Neural crest cell (in vitro differentiated cells): ENCODE results near the gene FRS3. TPM values are rescaled to one million over a fixed set of nuclear protein-coding genes. Genes with fewer than 3 reads are reported as not detected.
A peak's percentile ranks its signal among the peaks of the same experiment; 100 is the strongest.

Source experiments
- DNase-seq: peaks from one replicate; pipeline ENCODE4 v3.0.0; 2021; ENCODE audit warnings: low read depth, mixed read lengths, low spot score
- H3K27ac Mint-ChIP-seq: one replicate; pipeline ENCODE4 v1.8.0; 2021; ENCODE audit warnings: mild to moderate bottlenecking, mixed read lengths; ENCODE audit not compliant: unreplicated experiment
- H3K27me3 Mint-ChIP-seq: 2 replicates; pipeline ENCODE4 v1.8.0; 2021; ENCODE audit warnings: low read depth, mild to moderate bottlenecking, mixed read lengths
- H3K36me3 Mint-ChIP-seq: 2 replicates; pipeline ENCODE4 v1.8.0; 2021; ENCODE audit warnings: low read depth, mild to moderate bottlenecking, mixed read lengths
- H3K4me1 Mint-ChIP-seq: 2 replicates; pipeline ENCODE4 v1.8.0; 2021; ENCODE audit warnings: mixed read lengths
- H3K4me3 Mint-ChIP-seq: one replicate; pipeline ENCODE4 v1.8.0; 2021; ENCODE audit warnings: mild to moderate bottlenecking, mixed read lengths
- H3K9me3 Mint-ChIP-seq: 2 replicates; pipeline ENCODE4 v1.8.0; 2021; ENCODE audit warnings: mixed read lengths
- total RNA-seq: library from RNA; stranded (reverse); gene quantifications from 2 replicates; pipeline ENCODE4 v1.2.1, GENCODE V29; 2021
- TF ChIP-seq, protein P1 (sequence below): fragments of 200-600 bp; sonication (generic); conservative IDR thresholded peaks from 2 replicates; pipeline ENCODE4 v1.5.0; 2021; ENCODE audit warnings: antibody characterized with exemption, mild to moderate bottlenecking

Gene FRS3
- total RNA-seq, 1 donor from 2014 or later, result 7.1 TPM

DNA sequence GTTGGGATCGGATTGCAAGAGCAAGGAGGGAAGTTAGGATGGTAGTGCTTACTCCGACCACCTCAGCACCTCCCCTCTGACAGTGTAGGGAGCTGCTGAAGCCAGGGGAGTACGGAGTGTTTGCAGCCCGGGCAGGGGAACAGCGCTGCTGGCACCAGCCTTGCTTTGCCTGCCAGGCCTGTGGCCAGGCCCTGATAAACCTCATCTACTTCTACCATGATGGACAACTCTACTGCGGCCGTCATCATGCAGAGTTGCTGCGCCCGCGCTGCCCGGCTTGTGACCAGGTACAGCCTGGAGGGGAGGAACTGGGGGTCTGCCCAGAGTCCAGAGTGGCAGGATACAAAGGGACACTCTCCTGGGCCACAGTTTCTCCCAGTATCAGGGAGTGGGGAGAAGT lies 5.6 kb upstream of the FRS3 start:
- no peak for DNase-seq
- no peaks in the 10 kb centered on the region for H3K9me3 Mint-ChIP-seq
- peak overlapping the region; percentile 81 for H3K4me3 Mint-ChIP-seq
- TF ChIP-seq, protein P1, sequence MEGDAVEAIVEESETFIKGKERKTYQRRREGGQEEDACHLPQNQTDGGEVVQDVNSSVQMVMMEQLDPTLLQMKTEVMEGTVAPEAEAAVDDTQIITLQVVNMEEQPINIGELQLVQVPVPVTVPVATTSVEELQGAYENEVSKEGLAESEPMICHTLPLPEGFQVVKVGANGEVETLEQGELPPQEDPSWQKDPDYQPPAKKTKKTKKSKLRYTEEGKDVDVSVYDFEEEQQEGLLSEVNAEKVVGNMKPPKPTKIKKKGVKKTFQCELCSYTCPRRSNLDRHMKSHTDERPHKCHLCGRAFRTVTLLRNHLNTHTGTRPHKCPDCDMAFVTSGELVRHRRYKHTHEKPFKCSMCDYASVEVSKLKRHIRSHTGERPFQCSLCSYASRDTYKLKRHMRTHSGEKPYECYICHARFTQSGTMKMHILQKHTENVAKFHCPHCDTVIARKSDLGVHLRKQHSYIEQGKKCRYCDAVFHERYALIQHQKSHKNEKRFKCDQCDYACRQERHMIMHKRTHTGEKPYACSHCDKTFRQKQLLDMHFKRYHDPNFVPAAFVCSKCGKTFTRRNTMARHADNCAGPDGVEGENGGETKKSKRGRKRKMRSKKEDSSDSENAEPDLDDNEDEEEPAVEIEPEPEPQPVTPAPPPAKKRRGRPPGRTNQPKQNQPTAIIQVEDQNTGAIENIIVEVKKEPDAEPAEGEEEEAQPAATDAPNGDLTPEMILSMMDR, result no peak
- H3K36me3 Mint-ChIP-seq, result peaks cover 8% of the 10 kb centered on the region
- peaks cover 13% of the 10 kb centered on the region for H3K27me3 Mint-ChIP-seq
- peaks cover 31% of the 10 kb centered on the region for H3K4me1 Mint-ChIP-seq
- H3K27ac Mint-ChIP-seq, result no peak overlapping the region

DNA sequence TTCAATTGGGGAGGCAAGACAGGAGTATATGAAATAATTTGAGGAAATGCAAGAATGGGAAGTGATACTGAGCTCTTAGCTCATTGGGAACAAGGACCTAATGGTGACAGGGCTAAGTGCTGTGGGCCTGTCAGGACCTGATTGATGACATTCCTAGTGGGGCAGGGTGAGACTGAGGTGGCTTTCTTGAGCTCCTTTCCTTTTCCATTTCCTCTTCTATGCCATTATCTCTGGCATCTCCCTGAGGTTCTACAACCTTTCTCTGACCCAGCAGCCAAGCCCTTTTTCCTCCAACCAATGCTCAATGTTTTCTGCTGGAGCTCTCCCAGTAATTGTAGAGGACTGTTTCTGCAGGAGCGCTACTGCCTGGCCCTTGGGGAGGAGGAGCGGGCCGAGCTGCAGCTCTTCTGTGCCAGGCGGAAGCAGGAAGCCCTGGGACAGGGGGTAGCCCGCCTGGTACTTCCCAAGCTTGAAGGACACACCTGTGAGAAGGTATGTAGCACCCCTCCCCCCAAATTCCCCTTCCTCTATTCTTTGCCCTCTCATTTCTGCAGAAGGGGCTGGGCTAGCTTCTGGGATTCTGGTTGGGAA lies 5.0 kb upstream of the FRS3 start:
- H3K9me3 Mint-ChIP-seq, result no peaks in the 10 kb centered on the region
- TF ChIP-seq, protein P1, result no peak
- DNase-seq, result no peak
- peaks cover 31% of the 10 kb centered on the region for H3K4me1 Mint-ChIP-seq
- H3K27ac Mint-ChIP-seq, result no peak overlapping the region
- peak overlapping the region; percentile 81 for H3K4me3 Mint-ChIP-seq
- peaks cover 6% of the 10 kb centered on the region for H3K36me3 Mint-ChIP-seq
- H3K27me3 Mint-ChIP-seq, result peaks cover 13% of the 10 kb centered on the region

DNA sequence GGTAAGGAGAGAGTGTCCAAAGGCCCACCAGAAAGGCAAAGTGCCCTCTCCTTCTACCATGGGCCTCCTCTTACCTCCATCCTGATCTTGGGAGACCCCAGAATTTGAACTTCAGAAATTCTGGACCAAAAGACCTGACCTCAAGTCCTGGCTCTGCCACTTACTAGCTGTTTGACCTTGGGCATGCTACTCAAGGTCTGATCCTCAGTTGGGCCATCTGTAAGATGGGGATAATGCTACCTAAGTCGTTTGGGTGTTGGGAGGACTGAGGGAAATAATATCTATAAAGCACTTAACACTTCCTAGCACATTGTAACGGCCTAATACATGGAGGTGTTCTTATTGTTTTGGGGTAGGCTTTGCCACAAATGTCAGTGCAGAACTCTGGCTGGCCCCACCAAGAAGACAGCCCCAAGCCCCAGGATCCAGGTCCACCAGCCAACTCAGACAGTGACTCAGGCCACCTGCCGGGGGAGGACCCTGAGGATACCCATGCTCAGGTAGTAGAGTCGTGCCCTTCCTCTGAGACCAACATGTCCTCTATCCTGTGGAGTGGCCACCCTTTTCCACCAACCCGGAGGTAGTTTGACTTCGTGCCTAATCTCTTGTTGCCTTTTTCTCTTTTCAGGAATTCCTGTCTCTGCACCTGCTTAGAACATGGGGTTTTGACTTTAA lies 3.5 kb upstream of the FRS3 start:
- Mint-ChIP-seq H3K36me3 (peaks cover 3% of the 10 kb centered on the region), H3K4me3 (peak overlapping the region; percentile 81), H3K27ac (no peak overlapping the region), H3K9me3 (no peaks in the 10 kb centered on the region), H3K4me1 (peaks cover 33% of the 10 kb centered on the region), H3K27me3 (peaks cover 13% of the 10 kb centered on the region)
- DNase-seq, result no peak
- TF ChIP-seq, protein P1, result no peak

DNA sequence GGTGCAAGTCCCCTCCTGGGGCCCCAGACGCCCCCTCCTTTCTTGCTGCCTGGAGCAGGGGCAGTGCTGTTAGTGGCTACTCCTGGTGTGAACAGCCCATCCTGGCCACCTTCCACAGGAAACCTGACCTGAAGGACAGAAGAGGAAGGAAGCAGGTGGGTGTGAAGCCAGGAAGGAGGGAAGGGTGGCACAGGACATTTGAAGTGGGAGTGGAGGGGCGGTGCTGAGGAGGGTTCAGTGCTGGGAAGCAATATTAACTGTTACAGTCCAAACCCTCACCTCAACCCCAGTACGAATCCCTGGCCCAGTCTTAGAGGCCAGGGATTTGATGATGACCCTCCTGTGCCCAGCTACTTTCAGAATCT lies 1.6 kb upstream of the FRS3 start:
- H3K27ac Mint-ChIP-seq, result peak overlapping the region; percentile 8
- TF ChIP-seq, protein P1, result no peak

DNA sequence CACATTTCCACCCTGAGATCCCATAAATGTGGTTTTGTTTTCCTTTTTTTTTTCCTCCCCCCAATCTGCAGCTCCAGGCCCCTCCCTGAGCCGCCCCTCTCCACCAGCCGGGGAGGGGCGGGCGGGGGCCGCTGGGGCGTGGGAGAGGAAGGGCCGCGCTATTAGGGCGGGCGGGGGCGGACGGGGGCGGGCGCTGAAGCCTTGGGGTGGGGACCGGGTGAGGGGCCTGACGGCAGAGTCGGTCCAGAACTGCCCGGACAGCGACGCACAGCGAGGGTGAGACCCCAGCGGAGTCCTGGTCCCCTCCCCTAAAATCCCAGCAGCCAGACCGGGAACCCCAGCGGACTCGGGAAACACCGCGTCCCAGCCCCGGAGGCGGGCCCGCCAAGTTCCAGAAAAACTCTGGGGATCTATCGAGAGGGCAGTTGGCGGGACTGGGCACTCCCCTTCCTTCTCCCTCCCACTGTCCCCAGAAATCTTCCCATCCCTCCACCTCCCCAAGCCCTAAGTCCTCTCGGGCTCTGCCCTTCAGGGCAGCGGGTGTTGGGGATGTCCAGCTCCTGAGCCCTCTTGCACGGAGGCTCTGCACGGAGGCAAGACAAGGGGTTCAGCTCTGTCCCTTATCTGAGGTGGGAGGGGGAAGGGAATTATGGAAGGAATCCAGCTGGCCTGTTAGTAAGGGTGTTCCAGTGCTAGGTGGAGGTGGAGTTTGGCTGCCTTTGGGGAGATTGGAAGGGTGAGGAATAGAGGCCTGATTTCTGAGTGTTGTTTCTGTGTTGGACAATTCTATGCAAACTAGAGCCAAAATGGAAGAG lies 1.1 kb upstream of the FRS3 start, which contains the start of gene PRICKLE4:
Gene PRICKLE4 (plus strand): TSS at position 232 of the 815 bp plus-strand sequence. CDS start 2,692 bp downstream, outside the sequence.
- peak within 1 kb of the TSS; percentile 94 for H3K4me3 Mint-ChIP-seq
- TF ChIP-seq, protein P1, result no peak
- H3K27me3 Mint-ChIP-seq, result peaks cover 6% of the 10 kb centered on the region
- no peak for DNase-seq
- H3K9me3 Mint-ChIP-seq, result no peaks in the 10 kb centered on the region
- no peaks in the 10 kb centered on the region for H3K36me3 Mint-ChIP-seq
- peaks cover 19% of the 10 kb centered on the region for H3K4me1 Mint-ChIP-seq
- peak within 1 kb of the TSS; percentile 12 for H3K27ac Mint-ChIP-seq

More for the DNA sequence above, 1.6 kb upstream of the FRS3 start:
- no peak for DNase-seq
- Mint-ChIP-seq H3K4me1 (peaks cover 23% of the 10 kb centered on the region), H3K36me3 (no peaks in the 10 kb centered on the region), H3K27me3 (peaks cover 6% of the 10 kb centered on the region), H3K9me3 (no peaks in the 10 kb centered on the region), H3K4me3 (peak overlapping the region; percentile 85)
